Activated T-cell treated with anti-CD3 and anti-CD28 coated beads for 1 hour (primary cell): ENCODE results near the gene GINM1.

Experiments used
- DNase-seq: peaks from one replicate; pipeline ENCODE4 v3.0.0-alpha.2; 2020; ENCODE audit warnings: low read depth

The GINM1 gene

DNA sequence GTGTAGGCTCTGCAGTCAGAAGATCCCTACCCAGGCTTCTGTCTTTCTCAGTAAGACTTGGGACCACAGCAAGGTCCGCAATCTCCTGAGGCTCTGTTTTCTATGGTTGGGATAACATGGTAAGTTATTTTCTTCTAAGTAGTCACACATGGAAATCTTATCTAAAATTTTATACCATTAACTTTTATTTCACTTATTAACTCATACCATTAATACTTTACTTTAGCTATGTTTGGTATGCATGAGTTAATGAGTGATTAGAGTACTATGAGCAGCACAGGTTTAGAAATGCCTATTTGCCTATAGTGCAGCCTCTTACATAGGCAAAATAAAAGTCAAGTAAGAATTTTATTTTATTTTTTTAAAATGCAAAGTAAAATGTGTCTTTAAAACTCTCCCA, 27.2 kb downstream of the GINM1 start:
- DNase-seq, result no peak

DNA sequence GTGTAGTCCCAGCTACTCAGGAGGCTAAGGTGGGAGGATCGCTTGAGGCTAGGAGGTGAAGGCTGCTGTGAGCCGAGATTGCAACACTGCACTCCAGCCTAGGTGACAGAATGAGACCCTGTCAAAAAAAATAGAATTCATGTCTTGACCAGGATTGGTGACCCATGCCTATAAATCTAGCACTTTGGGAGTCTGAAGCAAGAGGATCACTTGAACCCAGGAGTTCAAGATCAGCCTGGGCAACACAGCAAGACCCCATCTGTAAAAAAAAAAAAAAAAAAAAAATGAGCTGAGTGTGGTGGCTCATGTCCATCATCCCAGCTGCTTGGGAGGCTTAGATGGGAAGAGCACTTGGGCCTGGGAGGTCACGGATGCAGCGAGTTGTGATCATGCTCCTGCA, 34.3 kb downstream of the GINM1 start:
- no peak for DNase-seq

DNA sequence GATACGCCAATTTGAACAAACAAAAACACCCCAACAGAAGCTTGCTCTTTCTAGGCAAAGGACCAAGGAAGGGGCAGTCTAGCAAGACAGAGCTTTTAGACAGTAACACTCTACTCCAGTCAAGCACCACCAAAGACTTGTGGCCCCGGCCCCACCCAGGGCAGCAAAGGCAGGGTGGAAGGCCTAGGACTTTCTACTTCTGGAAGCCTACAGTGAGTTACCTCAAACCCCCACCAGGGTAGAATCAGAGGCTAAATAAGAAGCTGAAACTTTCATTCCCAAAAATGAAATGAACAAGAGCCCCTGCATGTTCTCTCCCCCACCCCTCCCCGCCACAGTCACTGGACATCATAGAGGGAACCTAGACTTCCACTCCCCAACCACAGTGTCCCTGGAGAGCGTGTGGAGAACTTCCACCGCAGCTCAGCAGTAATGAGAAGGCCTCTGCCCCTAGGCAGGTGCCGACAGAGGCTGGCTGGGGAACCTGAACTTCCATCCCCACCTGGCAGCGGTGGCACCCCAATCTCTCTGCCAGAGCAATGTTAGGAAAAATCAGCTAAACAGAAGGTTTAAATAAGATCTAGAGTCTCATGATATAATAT, 42.3 kb downstream of the GINM1 start:
- DNase-seq, result no peak

DNA sequence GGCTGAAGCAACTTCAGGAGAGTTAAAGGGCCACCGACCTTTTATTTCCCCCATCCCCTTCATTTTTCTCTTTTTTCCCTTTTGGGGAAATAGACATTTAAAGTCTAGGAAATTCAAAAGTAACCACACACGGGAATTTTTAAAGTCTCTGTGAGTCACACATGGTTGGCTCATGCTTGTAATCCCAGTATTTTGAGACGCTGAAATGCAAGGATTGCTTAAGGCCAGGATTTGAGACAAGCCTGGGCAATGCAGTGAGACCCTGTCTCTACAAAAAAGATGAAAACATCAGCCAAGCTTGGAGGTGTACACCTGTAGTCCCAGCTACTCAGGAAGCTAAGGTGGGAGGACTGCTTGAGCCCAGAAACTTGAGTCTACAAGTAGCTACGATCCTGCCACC, 48.2 kb downstream of the GINM1 start:
- DNase-seq, result no peak

DNA sequence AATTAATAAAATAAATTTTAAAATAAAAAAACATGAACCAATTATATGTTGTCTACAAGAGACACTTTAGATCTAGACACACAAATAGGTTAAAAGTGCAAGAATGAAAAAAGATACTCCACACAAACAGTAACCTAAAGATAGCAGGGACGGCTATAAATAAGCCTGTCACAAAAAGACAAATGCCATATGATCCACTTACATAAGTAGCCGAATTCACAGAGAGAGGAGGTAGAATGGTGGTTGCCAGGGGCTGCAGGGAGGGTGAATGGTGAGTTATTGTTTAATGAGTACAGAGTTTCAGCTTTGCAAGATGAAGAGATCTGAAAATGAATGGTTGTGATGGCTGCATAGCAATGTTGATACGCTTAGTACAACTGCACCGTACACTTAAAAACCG, 49.6 kb downstream of the GINM1 start:
- no peak for DNase-seq

DNA sequence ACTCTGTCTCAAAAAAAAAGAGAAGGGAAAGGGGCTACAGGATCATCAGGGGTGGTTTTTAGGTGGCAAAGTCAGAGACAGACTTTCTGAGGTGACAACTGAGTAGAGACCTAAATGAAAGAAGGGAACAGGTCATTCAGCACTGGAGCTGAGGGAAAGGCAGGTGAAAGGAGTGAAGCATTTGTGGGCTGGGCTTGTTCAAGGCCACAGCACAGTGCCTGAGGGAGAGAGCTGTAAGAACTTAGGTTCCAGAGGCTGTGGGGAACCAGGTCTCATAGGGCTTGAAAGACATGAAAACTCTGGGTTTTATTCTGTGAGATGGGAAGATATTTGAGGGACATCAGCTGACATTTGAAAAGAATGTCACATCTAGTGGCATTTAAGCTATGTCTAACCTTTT, 61.5 kb downstream of the GINM1 start:
- no peak for DNase-seq

DNA sequence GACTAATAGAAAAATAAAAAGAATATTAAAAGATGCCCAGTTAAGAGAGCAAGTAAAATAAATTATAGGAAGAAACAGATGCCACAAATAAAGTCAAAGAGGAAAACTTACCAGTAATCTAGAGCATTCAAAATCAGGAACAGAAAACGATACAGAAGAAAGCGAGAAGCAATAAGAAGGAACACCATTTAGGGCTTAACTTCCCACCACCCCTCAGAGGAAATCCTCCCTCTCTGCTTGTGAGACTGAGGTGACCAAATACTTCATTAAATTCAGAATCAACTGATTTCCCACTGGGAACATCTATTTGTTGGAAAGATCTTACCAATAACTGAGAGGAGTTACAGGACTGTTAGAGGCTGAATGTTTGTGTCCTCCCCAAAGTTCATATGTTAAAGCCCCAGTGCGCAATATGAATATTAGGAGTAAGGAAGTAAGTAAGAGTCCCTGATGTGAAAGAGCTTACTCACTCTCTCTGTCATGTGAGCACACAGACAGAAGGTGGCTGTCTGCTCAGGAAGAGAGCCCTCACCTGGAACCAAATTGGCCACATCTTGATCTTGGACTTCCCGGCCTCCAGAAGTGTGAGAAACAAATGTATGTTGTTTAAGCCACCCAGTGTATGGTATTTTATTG, 62.8 kb downstream of the GINM1 start:
- no peak for DNase-seq

DNA sequence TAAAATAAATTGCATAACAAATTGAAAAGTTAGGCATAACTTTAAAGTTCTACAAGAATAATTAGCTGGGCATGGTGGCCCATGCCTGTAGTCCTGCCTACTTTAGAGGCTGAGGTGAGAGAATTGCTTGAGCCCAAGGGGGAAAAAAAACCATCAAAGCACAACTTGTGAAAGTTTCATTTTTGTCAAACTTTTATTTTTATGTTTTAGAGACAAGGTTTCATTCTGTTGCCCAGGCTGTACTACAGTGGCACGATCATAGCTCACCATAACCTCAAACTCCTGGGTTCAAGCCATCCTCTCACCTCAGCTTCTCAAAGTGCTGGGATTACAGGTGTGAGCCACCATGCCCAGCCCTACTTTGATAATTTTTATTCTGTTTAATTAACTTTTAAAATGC, 68.1 kb downstream of the GINM1 start:
- DNase-seq, result no peak

DNA sequence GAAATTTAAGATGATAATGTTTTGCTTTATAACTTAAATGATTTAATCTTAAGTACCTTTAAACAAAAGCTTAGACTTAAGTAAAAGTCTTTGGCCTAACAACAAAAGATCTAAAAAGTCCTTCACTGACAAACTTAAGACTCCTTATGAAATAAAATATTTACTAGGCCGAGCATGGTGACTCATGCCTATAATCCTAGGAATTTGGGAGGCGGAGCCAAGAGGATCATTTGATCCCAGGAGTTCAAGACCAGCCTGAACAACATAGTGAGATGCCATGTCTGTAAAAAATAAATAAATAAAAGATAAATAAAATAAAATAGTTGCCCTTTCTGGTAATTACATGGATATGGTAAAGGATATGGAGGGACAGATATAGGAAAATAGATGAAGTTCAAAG, 69.9 kb downstream of the GINM1 start:
- no peak for DNase-seq
